ENCODE results near the gene AGR2. TPM values are rescaled to one million over a fixed set of nuclear protein-coding genes. Genes with fewer than 3 reads are reported as not detected.

AGR2 gene
- total RNA-seq, 1 experiment from 2014 or later, result not detected

GRCh38 chr7:16811551-16811950 is 6.8 kb upstream of the AGR2 start:
- no peak overlapping the region for H2BK15ac ChIP-seq (ENCODE audit: low read depth, low read length)
- no peak overlapping the region for H2BK20ac ChIP-seq (ENCODE audit: low read depth, low read length, poor library complexity, severe bottlenecking)
- no peak overlapping the region for H2BK12ac ChIP-seq (ENCODE audit: insufficient read length, low read depth, low read length)
- H3K27ac Mint-ChIP-seq, result no peak overlapping the region
- no peaks in the 10 kb centered on the region for H3K9me3 ChIP-seq (ENCODE audit: control insufficient read depth, low read depth, low read length)
- no peak overlapping the region for H2BK120ac ChIP-seq (ENCODE audit: low read depth, low read length, poor library complexity, severe bottlenecking)
- no peaks in the 10 kb centered on the region for H3K79me1 ChIP-seq (ENCODE audit: insufficient read depth, low read depth, low read length, poor library complexity, severe bottlenecking)
- H3K18ac ChIP-seq (ENCODE audit: insufficient read length, low read depth, low read length), result no peak overlapping the region
- peaks cover 0 to 3% of the 10 kb centered on the region in 2 experiments; a peak in 1 of 4 replicates for H3K4me1 Mint-ChIP-seq
- no peaks in the 10 kb centered on the region for H3K4me1 ChIP-seq (ENCODE audit: insufficient read depth, low read length)
- no peak overlapping the region for H3K4me3 Mint-ChIP-seq
- H4K91ac ChIP-seq (ENCODE audit: insufficient read length, low read depth, low read length), result no peak overlapping the region
- no peak overlapping the region for H3T11ph ChIP-seq (ENCODE audit: low read length)
- H3K9ac ChIP-seq (ENCODE audit: extremely low read depth, insufficient read length, low read length), result no peak overlapping the region
- no peaks in the 10 kb centered on the region for H3K9me3 Mint-ChIP-seq
- H3K23ac ChIP-seq (ENCODE audit: insufficient read length, low read depth, low read length), result no peak overlapping the region
- no peak overlapping the region for H3K4me2 ChIP-seq (ENCODE audit: insufficient read depth, insufficient read length, low read length)
- H3K4ac ChIP-seq (ENCODE audit: low read depth, low read length), result no peak overlapping the region
- no peak overlapping the region for H4K8ac ChIP-seq (replicated peaks; ENCODE audit: insufficient read length, low read depth, low read length)
- no peak overlapping the region for H3K14ac ChIP-seq (ENCODE audit: insufficient read depth, low read length)
- no peaks in the 10 kb centered on the region for H3K36me3 Mint-ChIP-seq (ENCODE audit: insufficient read depth in 1 of 3, low read depth in 3 of 3)
- no peak overlapping the region for H3K56ac ChIP-seq (ENCODE audit: insufficient read length, low read depth, low read length)
- H2AK5ac ChIP-seq (ENCODE audit: insufficient read length, low read length), result no peak overlapping the region
- no peak for DNase-seq
- no peaks in the 10 kb centered on the region for H4K20me1 ChIP-seq (ENCODE audit: control insufficient read depth, insufficient read depth, insufficient read length)
- H3K79me2 ChIP-seq (ENCODE audit: insufficient read depth, low read length), result no peaks in the 10 kb centered on the region
- no peak overlapping the region for H4K5ac ChIP-seq (ENCODE audit: insufficient read length, low read depth, low read length)
- H3K27ac ChIP-seq (ENCODE audit: insufficient read length, low read depth, low read length), result no peak overlapping the region
- no peak overlapping the region for H2AFZ ChIP-seq (ENCODE audit: low read length)
- no peak overlapping the region for H2BK5ac ChIP-seq (ENCODE audit: insufficient read length, low read length)
- no peak for TF ChIP-seq CTCF (conservative IDR thresholded peaks at IDR 0.05)
- H3K27me3 Mint-ChIP-seq (ENCODE audit: low read depth), result no peaks in the 10 kb centered on the region
- WGBS (ENCODE audit: extremely low coverage, insufficient read length, low lambda C conversion rate), result no CpG with 5 or more reads among the region's 2 CpGs
- no peaks in the 10 kb centered on the region for H3K27me3 ChIP-seq (ENCODE audit: insufficient read depth, low read length)
- H3K23me2 ChIP-seq (ENCODE audit: insufficient read length, low read depth, low read length, poor library complexity, severe bottlenecking), result no peaks in the 10 kb centered on the region
